ENCODE measurements around the gene KRT78.

KRT78 gene

GRCh38 chr12:52845946-52846345 is 2.8 kb downstream of the KRT78 start:
- no peak for TF ChIP-seq FOXM1 (IDR thresholded peaks at IDR 0.05; ENCODE audit: borderline replicate concordance)
- no peak for TF ChIP-seq ELF4 (IDR thresholded peaks at IDR 0.05)
- no peak for DNase-seq (ENCODE audit: extremely low spot score)
- ChIA-PET CTCF (no interaction called here), POLR2A (no interaction called here)

GRCh38 chr12:52844386-52844785 is 4.4 kb downstream of the KRT78 start:
- ChIA-PET POLR2A (no interaction called here), CTCF (no interaction called here)
- TF ChIP-seq ARNT (IDR thresholded peaks at IDR 0.05): no peak
- no peak for TF ChIP-seq FOXK2 (IDR thresholded peaks at IDR 0.05)
- no peak for TF ChIP-seq SP1 (IDR thresholded peaks at IDR 0.05)
- no peak for TF ChIP-seq CTBP1 (IDR thresholded peaks at IDR 0.05; ENCODE audit: borderline replicate concordance)
- no peak for TF ChIP-seq FOXM1 (IDR thresholded peaks at IDR 0.05; ENCODE audit: borderline replicate concordance)
- no peak for TF ChIP-seq LEF1 (IDR thresholded peaks at IDR 0.05; ENCODE audit: borderline replicate concordance)
- no peak for TF ChIP-seq HDGF (IDR thresholded peaks at IDR 0.05; ENCODE audit: borderline replicate concordance)
- TF ChIP-seq FOXA1 (IDR thresholded peaks at IDR 0.05): no peak
- TF ChIP-seq PKNOX1 (IDR thresholded peaks at IDR 0.05): no peak
- no peak for TF ChIP-seq L3MBTL2 (conservative IDR thresholded peaks at IDR 0.05)
- no peak for TF ChIP-seq NFRKB (IDR thresholded peaks at IDR 0.05)
- TF ChIP-seq BHLHE40 (IDR thresholded peaks at IDR 0.05; ENCODE audit: borderline replicate concordance): no peak
- no peak for DNase-seq (ENCODE audit: extremely low spot score)

- TF ChIP-seq SP1 (IDR thresholded peaks at IDR 0.05): no peak
- no peak for TF ChIP-seq PKNOX1 (IDR thresholded peaks at IDR 0.05)
- TF ChIP-seq BHLHE40 (IDR thresholded peaks at IDR 0.05; ENCODE audit: borderline replicate concordance): no peak
- TF ChIP-seq NFRKB (IDR thresholded peaks at IDR 0.05): no peak
- TF ChIP-seq CTBP1 (IDR thresholded peaks at IDR 0.05; ENCODE audit: borderline replicate concordance): no peak
- no peak for TF ChIP-seq HDGF (IDR thresholded peaks at IDR 0.05; ENCODE audit: borderline replicate concordance)
- TF ChIP-seq LEF1 (IDR thresholded peaks at IDR 0.05; ENCODE audit: borderline replicate concordance): no peak
- no peak for TF ChIP-seq L3MBTL2 (conservative IDR thresholded peaks at IDR 0.05)
- TF ChIP-seq SUZ12 (IDR thresholded peaks at IDR 0.05): no peak
- TF ChIP-seq FOXA1 (IDR thresholded peaks at IDR 0.05): no peak
- TF ChIP-seq ARNT (IDR thresholded peaks at IDR 0.05): no peak
- TF ChIP-seq FOXK2 (IDR thresholded peaks at IDR 0.05): no peak
- no peak for TF ChIP-seq ELF4 (IDR thresholded peaks at IDR 0.05)
- no peak for TF ChIP-seq FOXM1 (IDR thresholded peaks at IDR 0.05; ENCODE audit: borderline replicate concordance)
- TF ChIP-seq ZNF384 (IDR thresholded peaks at IDR 0.05): no peak
- no peak for TF ChIP-seq TARDBP (IDR thresholded peaks at IDR 0.05)
- POLR2A ChIA-PET: no interaction called here
- DNase-seq (ENCODE audit: extremely low spot score): no peak
- CTCF ChIA-PET: interaction anchor here (0.6 to 1.2 kb wide), 2 partner anchors 40 to 121 kb away, joined by 3 read pairs; no protein-coding TSS in a partner anchor
Observed at GRCh38 chr12:52839436-52840105, 9.2 kb downstream of the KRT78 start.

- no peak for DNase-seq (ENCODE audit: extremely low spot score)
- ChIA-PET POLR2A (no interaction called here), CTCF (interaction anchor here (1.2 kb wide), 1 partner anchor 41 kb away, joined by 3 read pairs; no protein-coding TSS in a partner anchor)
- TF ChIP-seq ARNT (IDR thresholded peaks at IDR 0.05) (no peak), ELF4 (IDR thresholded peaks at IDR 0.05) (no peak), TARDBP (IDR thresholded peaks at IDR 0.05) (no peak), BHLHE40 (IDR thresholded peaks at IDR 0.05; ENCODE audit: borderline replicate concordance) (no peak), L3MBTL2 (conservative IDR thresholded peaks at IDR 0.05) (no peak), FOXM1 (IDR thresholded peaks at IDR 0.05; ENCODE audit: borderline replicate concordance) (no peak), ZNF384 (IDR thresholded peaks at IDR 0.05) (no peak), LEF1 (IDR thresholded peaks at IDR 0.05; ENCODE audit: borderline replicate concordance) (no peak), SUZ12 (IDR thresholded peaks at IDR 0.05) (no peak), FOXK2 (IDR thresholded peaks at IDR 0.05) (no peak), PKNOX1 (IDR thresholded peaks at IDR 0.05) (no peak), CTBP1 (IDR thresholded peaks at IDR 0.05; ENCODE audit: borderline replicate concordance) (no peak), FOXA1 (IDR thresholded peaks at IDR 0.05) (no peak), NFRKB (IDR thresholded peaks at IDR 0.05) (no peak), HDGF (IDR thresholded peaks at IDR 0.05; ENCODE audit: borderline replicate concordance) (no peak), SP1 (IDR thresholded peaks at IDR 0.05) (no peak)
Observed at GRCh38 chr12:52838609-52839435, 10.0 kb downstream of the KRT78 start.

GRCh38 chr12:52837781-52838608 is 10.8 kb downstream of the KRT78 start:
- no peak for DNase-seq (ENCODE audit: extremely low spot score)
- POLR2A ChIA-PET: no interaction called here
- CTCF ChIA-PET: no interaction called here
- TF ChIP-seq TARDBP (IDR thresholded peaks at IDR 0.05) (no peak), FOXK2 (IDR thresholded peaks at IDR 0.05) (no peak), ELF4 (IDR thresholded peaks at IDR 0.05) (no peak), PKNOX1 (IDR thresholded peaks at IDR 0.05) (no peak), FOXM1 (IDR thresholded peaks at IDR 0.05; ENCODE audit: borderline replicate concordance) (no peak), SUZ12 (IDR thresholded peaks at IDR 0.05) (no peak)
